ENCODE results near the gene RHOA. TPM values are rescaled to one million over a fixed set of nuclear protein-coding genes. Genes with fewer than 3 reads are reported as not detected.

The RHOA gene
- total and polyA plus RNA-seq, 8 donors = 107 to 461 (median 357) TPM

DNA sequence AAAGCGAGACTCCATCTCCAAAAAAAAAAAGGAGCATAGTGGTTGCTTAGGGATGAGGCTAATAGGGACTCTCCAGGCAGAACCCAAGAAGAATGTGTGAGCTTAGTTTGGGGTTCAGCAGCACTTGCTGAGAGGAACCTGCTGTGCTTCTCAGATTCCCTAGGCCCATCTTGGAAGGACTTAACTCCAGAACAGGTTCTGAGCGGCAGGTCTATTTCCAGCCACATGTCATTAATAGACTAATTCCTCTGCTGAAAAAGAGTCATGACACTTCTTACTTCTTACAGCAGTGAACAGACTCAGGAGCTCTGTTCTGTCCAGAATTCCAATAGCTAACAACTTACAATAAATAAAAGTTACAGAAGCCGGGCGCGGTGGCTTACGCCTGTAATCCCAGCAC, 22.5 kb downstream of the RHOA start:
- intact Hi-C loops (cut with DNase I; ENCODE audit: low total_unique reads) = no loop called here
- Histone ChIP-seq H3K4me1 (peaks cover 4 to 93% (median 58%) of the 10 kb centered on the region in 4 donors), H3K27me3 (no peaks in the 10 kb centered on the region), H3K27ac (peak overlapping the region in 1 of 5 donors; percentile 4), H3K36me3 (peaks cover 0 to 30% (median under 1%) of the 10 kb centered on the region in 4 donors), H3K9me3 (no peaks in the 10 kb centered on the region), H3K4me3 (no peak overlapping the region)
- DNase-seq = no peak
- TF ChIP-seq POLR2AphosphoS5 (IDR thresholded peaks at IDR 0.05) = no peak
- TF ChIP-seq, protein P1, sequence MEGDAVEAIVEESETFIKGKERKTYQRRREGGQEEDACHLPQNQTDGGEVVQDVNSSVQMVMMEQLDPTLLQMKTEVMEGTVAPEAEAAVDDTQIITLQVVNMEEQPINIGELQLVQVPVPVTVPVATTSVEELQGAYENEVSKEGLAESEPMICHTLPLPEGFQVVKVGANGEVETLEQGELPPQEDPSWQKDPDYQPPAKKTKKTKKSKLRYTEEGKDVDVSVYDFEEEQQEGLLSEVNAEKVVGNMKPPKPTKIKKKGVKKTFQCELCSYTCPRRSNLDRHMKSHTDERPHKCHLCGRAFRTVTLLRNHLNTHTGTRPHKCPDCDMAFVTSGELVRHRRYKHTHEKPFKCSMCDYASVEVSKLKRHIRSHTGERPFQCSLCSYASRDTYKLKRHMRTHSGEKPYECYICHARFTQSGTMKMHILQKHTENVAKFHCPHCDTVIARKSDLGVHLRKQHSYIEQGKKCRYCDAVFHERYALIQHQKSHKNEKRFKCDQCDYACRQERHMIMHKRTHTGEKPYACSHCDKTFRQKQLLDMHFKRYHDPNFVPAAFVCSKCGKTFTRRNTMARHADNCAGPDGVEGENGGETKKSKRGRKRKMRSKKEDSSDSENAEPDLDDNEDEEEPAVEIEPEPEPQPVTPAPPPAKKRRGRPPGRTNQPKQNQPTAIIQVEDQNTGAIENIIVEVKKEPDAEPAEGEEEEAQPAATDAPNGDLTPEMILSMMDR (IDR thresholded peaks at IDR 0.05) = no peak
- no peak for TF ChIP-seq EP300 (IDR thresholded peaks at IDR 0.05)
- no peak for TF ChIP-seq POLR2A (IDR thresholded peaks at IDR 0.05)
- WGBS, 5 donors = 96 to 99% (median 98%) methylated on average over 6 of the region's 6 CpGs

DNA sequence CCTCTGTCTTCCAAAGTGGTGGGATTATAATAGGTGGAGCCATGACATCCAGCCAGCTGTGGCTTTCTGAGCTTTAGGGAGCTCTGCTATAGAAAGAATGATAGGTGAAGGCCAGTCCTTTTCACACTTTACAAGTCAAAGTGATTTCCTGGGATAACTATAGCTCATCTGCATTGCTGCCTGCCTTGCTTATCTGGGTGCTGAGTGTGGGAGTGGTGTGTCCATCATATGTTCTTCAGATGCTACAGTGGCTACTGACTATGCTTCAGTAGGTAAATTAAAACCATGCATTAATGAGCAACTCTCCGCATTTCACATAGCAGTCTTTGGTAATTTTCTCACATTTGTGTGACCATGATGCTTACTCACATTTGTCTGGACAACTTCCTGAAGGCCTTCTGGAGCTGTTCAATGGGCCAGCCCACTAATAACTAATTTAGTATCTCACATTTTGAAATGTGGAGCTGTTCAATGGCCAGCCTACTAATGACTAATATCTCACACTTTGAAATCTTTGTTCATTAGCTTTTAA, 23.4 kb downstream of the RHOA start:
- 73 to 100% (median 85%) methylated on average over 1 of the region's 1 CpG for WGBS, 5 donors
- TF ChIP-seq POLR2A (IDR thresholded peaks at IDR 0.05) = no peak
- TF ChIP-seq POLR2AphosphoS5 (IDR thresholded peaks at IDR 0.05) = no peak
- TF ChIP-seq EP300 (IDR thresholded peaks at IDR 0.05) = no peak
- TF ChIP-seq, protein P1 (IDR thresholded peaks at IDR 0.05) = no peak
- Histone ChIP-seq H3K27me3 (no peaks in the 10 kb centered on the region), H3K9me3 (no peaks in the 10 kb centered on the region), H3K36me3 (peaks cover 0 to 27% (median 0%) of the 10 kb centered on the region in 4 donors), H3K4me1 (peaks cover 4 to 94% (median 58%) of the 10 kb centered on the region in 4 donors), H3K4me3 (no peak overlapping the region), H3K27ac (no peak overlapping the region)
- intact Hi-C loops (cut with DNase I; ENCODE audit: low total_unique reads) = no loop called here
- DNase-seq = no peak

DNA sequence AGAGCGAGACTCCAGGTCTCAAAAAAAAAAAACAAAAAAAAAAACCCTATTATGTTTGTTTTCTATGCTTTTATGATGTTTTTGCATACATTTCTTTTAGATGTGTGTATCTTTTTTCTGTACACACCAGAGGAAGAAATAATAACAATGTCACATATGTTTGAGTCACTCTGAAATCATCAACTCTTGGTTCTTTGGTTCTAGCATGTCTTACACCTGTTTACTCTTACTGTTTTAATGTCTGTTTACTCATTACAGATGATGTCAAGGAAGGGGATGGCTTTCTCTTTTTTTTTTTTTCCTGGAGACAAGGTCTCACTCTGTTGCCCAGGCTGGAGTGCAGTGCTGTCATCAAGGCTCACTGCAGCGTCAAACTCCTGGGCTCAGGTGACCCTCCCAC, 24.1 kb downstream of the RHOA start:
- TF ChIP-seq, protein P1 (IDR thresholded peaks at IDR 0.05) = no peak
- TF ChIP-seq EP300 (IDR thresholded peaks at IDR 0.05) (no peak), POLR2A (IDR thresholded peaks at IDR 0.05) (no peak), POLR2AphosphoS5 (IDR thresholded peaks at IDR 0.05) (no peak)
- no peaks in the 10 kb centered on the region for H3K9me3 ChIP-seq
- DNase-seq = no peak
- peaks cover 0 to 21% (median 0%) of the 10 kb centered on the region in 4 donors for H3K36me3 ChIP-seq
- H3K4me3 ChIP-seq = no peak overlapping the region
- intact Hi-C loops (cut with DNase I; ENCODE audit: low total_unique reads) = no loop called here
- H3K27me3 ChIP-seq = no peaks in the 10 kb centered on the region
- H3K4me1 ChIP-seq = peaks cover 4 to 96% (median 58%) of the 10 kb centered on the region in 4 donors
- WGBS, 5 donors = 89 to 100% (median 94%) methylated on average over 2 of the region's 2 CpGs
- no peak overlapping the region for H3K27ac ChIP-seq

DNA sequence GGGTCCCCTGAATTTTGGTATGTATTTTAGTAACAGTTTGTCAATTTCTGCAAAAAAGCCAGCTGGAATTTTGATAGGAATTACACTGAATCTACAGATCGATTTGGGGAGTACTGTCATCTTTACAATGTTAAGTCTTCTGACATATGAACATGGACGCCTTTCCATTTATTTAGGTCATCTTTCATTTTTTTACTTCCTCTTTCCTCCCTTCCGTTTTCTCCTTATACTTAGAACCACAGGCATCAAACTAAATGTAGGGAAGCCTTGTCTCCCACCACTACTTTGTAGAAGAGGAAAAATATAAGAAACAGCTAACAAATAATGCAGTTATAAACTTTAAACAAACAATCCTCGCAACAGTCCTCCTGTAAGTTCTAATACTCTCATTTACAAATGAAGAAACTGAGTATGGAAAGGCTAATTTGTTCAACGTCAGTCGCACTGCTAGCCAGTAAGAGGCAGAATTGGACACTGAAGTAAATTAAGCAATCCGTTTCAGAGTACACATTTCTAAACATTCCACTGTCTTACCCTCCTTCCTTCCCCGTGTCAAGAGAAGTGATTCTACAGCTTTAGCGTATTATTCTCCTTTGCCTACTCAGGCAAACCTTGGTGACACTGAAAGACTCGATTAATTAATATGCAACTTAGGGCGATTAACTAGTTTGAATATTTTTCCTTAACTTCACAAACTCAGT, 25.6 kb downstream of the RHOA start:
- DNase-seq = no peak
- H3K27ac ChIP-seq = peak overlapping the region in 2 of 5 donors; percentile 9 to 56
- TF ChIP-seq POLR2AphosphoS5 (IDR thresholded peaks at IDR 0.05) (no peak), EP300 (IDR thresholded peaks at IDR 0.05) (no peak), POLR2A (IDR thresholded peaks at IDR 0.05) (no peak)
- TF ChIP-seq, protein P1 (IDR thresholded peaks at IDR 0.05) = no peak

More for the DNA sequence above, 25.6 kb downstream of the RHOA start:
- Histone ChIP-seq H3K36me3 (peaks cover 0 to 14% (median 0%) of the 10 kb centered on the region in 4 donors), H3K27me3 (no peaks in the 10 kb centered on the region), H3K4me3 (no peak overlapping the region), H3K9me3 (no peaks in the 10 kb centered on the region), H3K4me1 (peaks cover 4 to 99% (median 63%) of the 10 kb centered on the region in 4 donors)
- intact Hi-C loops (cut with DNase I; ENCODE audit: low total_unique reads) = no loop called here
- 69 to 82% (median 76%) methylated on average over 11 of the region's 11 CpGs for WGBS, 5 donors
